ENCODE data around the gene CD34.

DNA sequence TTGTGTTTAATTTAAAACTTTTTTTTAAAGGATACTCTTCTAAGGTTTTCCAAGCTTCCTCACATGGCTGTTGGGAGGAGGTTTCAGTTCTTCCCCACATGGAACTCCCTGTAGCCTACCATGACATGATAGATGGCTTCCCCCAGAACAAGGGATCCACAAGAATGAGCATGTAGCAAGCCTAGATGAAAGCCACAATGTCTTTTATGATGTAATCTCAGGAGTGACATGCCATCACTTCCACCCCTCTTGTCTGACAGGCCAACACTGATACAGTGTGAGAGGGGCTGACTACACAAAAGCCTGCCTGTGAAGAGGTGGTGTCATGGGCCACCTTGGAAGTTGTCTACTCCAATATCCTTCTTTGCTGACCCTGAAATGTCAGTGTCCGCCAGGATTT is 32.0 kb downstream of the CD34 start:
- no peak for TF ChIP-seq TAF1 (IDR thresholded peaks at IDR 0.05; ENCODE audit: low read depth, low read length)
- no peak for TF ChIP-seq POLR2AphosphoS5 (IDR thresholded peaks at IDR 0.05; ENCODE audit: low read depth, low read length)
- TF ChIP-seq POLR2A (IDR thresholded peaks at IDR 0.05; ENCODE audit: low read depth, low read length), result no peak
